Mucosa of descending colon (tissue), 3 donors: ENCODE results near the gene C1orf116. TPM values are rescaled to one million over a fixed set of nuclear protein-coding genes. Genes with fewer than 3 reads are reported as not detected.

Experiments
- ATAC-seq: fragments of 200-7000 bp; cut with Tn5 transposase; one replicate; pipeline ENCODE4 v1.9.1; 2020; ENCODE audit warnings: mild to moderate bottlenecking, moderate library complexity
- DNase-seq, 3 donors: peaks; one replicate each; pipeline ENCODE4 v3.0.0-alpha.2; 2020
- H3K36me3 ChIP-seq: fragments of 200-600 bp; one replicate; pipeline ENCODE4 v1.8.0; 2021; ENCODE audit warnings: low read depth, mild to moderate bottlenecking
- H3K4me1 ChIP-seq: fragments of 200-600 bp; one replicate; pipeline ENCODE4 v1.8.0; 2021; ENCODE audit warnings: low read depth, mild to moderate bottlenecking
- H3K4me3 ChIP-seq: fragments of 200-600 bp; one replicate; pipeline ENCODE4 v1.8.0; 2021; ENCODE audit warnings: mild to moderate bottlenecking
- H3K9me3 ChIP-seq: fragments of 200-600 bp; one replicate; pipeline ENCODE4 v1.8.0; 2021; ENCODE audit warnings: mild to moderate bottlenecking
- intact Hi-C, 2 donors: fragments of 100-400 bp; cut with DNase I in 1 of 2; cut with micrococcal nuclease in 1 of 2; formaldehyde crosslinking; loops; one replicate each; pipeline versions ENCODE4 v1.11.0 to v1.11.1; 2022; cut with DNase I, micrococcal nuclease
- total RNA-seq, 3 donors: library from RNA; stranded (reverse); fragmentation: NEBNext Ultra II Directional in 2 of 3; extraction: Animal tissue kit (Norgen Biotek cat#: 25700) in 2 of 3; gene quantifications; one replicate each; pipeline versions ENCODE4 v1.2.1 to v1.2.4, GENCODE V29; 2021 to 2023
- TF ChIP-seq, protein P1 (sequence below): fragments of 200-600 bp; IDR thresholded peaks from one replicate; pipeline ENCODE4 v1.8.0; 2022; ENCODE audit warnings: antibody characterized with exemption, mild to moderate bottlenecking
- donor health status: DM: no; HTN: no; CAD: no; lungs with moderate emphysema.
- donor health status: DM: no; HTN: no; CAD: no.
- donor health status: DM: no; HTN: yes; CAD: no.

Gene C1orf116
- total RNA-seq, 3 donors from 2014 or later: 8.7 to 31.0 (median 25.4) TPM

GRCh38 chr1:206972728-206973127 lies 59.8 kb downstream of the C1orf116 start:
- intact Hi-C loops: no loop called here
- peaks cover 51% of the 10 kb centered on the region for H3K4me1 ChIP-seq
- TF ChIP-seq, protein P1, sequence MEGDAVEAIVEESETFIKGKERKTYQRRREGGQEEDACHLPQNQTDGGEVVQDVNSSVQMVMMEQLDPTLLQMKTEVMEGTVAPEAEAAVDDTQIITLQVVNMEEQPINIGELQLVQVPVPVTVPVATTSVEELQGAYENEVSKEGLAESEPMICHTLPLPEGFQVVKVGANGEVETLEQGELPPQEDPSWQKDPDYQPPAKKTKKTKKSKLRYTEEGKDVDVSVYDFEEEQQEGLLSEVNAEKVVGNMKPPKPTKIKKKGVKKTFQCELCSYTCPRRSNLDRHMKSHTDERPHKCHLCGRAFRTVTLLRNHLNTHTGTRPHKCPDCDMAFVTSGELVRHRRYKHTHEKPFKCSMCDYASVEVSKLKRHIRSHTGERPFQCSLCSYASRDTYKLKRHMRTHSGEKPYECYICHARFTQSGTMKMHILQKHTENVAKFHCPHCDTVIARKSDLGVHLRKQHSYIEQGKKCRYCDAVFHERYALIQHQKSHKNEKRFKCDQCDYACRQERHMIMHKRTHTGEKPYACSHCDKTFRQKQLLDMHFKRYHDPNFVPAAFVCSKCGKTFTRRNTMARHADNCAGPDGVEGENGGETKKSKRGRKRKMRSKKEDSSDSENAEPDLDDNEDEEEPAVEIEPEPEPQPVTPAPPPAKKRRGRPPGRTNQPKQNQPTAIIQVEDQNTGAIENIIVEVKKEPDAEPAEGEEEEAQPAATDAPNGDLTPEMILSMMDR: no peak
- H3K36me3 ChIP-seq: no peaks in the 10 kb centered on the region
- peak; percentile 60 for ATAC-seq
- peak in 1 of 3 donors; percentile 36 for DNase-seq
- no peaks in the 10 kb centered on the region for H3K9me3 ChIP-seq
- no peak overlapping the region for H3K4me3 ChIP-seq

- ATAC-seq: no peak
- peak in 1 of 3 donors; percentile 6 for DNase-seq
- no peaks in the 10 kb centered on the region for H3K36me3 ChIP-seq
- H3K4me3 ChIP-seq: no peak overlapping the region
- peaks cover 63% of the 10 kb centered on the region for H3K4me1 ChIP-seq
- intact Hi-C loops: no loop called here
- H3K9me3 ChIP-seq: no peaks in the 10 kb centered on the region
- TF ChIP-seq, protein P1: no peak
These were observed 61.4 kb downstream of the C1orf116 start for GRCh38 chr1:206971029-206971655.

DNA sequence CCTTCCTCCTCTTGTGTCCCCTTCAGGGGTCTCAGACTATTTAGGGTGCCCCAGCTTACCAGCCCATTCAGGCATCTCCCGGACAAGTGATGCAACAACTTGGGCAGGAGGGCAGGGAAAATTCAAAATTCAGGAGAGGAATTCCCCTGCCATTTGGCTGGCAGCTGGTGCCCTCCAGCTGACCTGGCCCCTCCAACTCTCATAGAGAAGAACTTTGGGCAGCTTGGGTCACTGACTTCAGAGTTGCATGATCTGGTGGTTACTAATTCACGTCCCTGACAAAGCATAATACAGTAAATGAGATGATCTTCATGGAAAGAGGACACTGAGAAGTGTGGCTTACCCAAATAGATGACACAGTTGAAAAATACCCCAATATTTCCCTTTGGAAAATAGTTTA lies 62.1 kb downstream of the C1orf116 start, which contains the start of gene FCAMR:
Gene FCAMR, minus strand, starts transcription at position 15 of the 400 bp plus-strand sequence. CDS start 335 bp downstream, outside the sequence.
- no peaks in the 10 kb centered on the region for H3K36me3 ChIP-seq
- DNase-seq (peak in 1 of 3 donors; percentile 1), ATAC-seq (no peak)
- intact Hi-C loops: no loop called here
- H3K4me3 ChIP-seq: no peak within 1 kb of the TSS
- TF ChIP-seq, protein P1: no peak
- H3K9me3 ChIP-seq: no peaks in the 10 kb centered on the region
- H3K4me1 ChIP-seq: peaks cover 63% of the 10 kb centered on the region

- Histone ChIP-seq H3K4me3 (no peak overlapping the region), H3K9me3 (no peaks in the 10 kb centered on the region), H3K36me3 (no peaks in the 10 kb centered on the region), H3K4me1 (peaks cover 63% of the 10 kb centered on the region)
- peak; percentile 87 for ATAC-seq
- DNase-seq: peak; percentile 76 to 84 (median 77)
- intact Hi-C loops: no loop called here
- TF ChIP-seq, protein P1: no peak
These were observed 63.5 kb downstream of the C1orf116 start for GRCh38 chr1:206969090-206969489.

Other genes with a start within 250 kb of the C1orf116 start
- not detected for gene IL20, start 167.1 kb downstream of the C1orf116 start, total RNA-seq
- not detected for gene IL24, start 135.3 kb downstream of the C1orf116 start, total RNA-seq
- 1 to 10 TPM; 1.6 to 5.6 (median 4.6) TPM for gene FCMR, start 110.8 kb downstream of the C1orf116 start, total RNA-seq
- gene PIGR, start 86.3 kb downstream of the C1orf116 start, total RNA-seq: over 10,000 TPM in 1 of 3 donors, 1,000 to 10,000 TPM in 2; 4,355 to 12,072 (median 9,452) TPM
- gene FCAMR, start 62.3 kb downstream of the C1orf116 start, total RNA-seq: under 1 TPM; 0.41 to 0.98 (median 0.84) TPM
- 1 to 10 TPM; 5.8 to 7.8 (median 7.8) TPM for gene YOD1, start 18.5 kb upstream of the C1orf116 start, total RNA-seq
- 100 to 1,000 TPM in 1 of 3 donors, 10 to 100 TPM in 2; 45.1 to 118 (median 90.2) TPM for gene PFKFB2, start 20.5 kb upstream of the C1orf116 start, total RNA-seq
- 10 to 100 TPM in 1 of 3 donors, 1 to 10 TPM in 2; 4.4 to 20.0 (median 7.2) TPM for gene C4BPB, start 56.1 kb upstream of the C1orf116 start, total RNA-seq
- gene C4BPA, start 71.5 kb upstream of the C1orf116 start, total RNA-seq: 1 to 10 TPM; 1.5 to 5.9 (median 1.9) TPM